OCI-LY3 (cell line): ENCODE data around the gene BCAP31.
A peak's percentile ranks its signal among the peaks of the same experiment; 100 is the strongest.

Source experiments
- H2AFZ ChIP-seq: fragments of 200-600, 300-600 bp; shearing (Covaris generic); 2 replicates; pipeline ENCODE4 v1.6.0; 2014; ENCODE audit warnings: antibody characterized with exemption, low read depth, low read length
- H3K27ac ChIP-seq: fragments of 200-600, 300-600 bp; sonication (generic); 2 replicates; pipeline ENCODE4 v1.5.1; 2014; ENCODE audit warnings: mild to moderate bottlenecking, low read length, moderate library complexity, mixed read lengths
- H3K27me3 ChIP-seq: fragments of 200-600, 300-600 bp; sonication (generic); 2 replicates; pipeline ENCODE4 v1.6.1; 2014; ENCODE audit warnings: low read depth, low read length, mixed read lengths
- H3K36me3 ChIP-seq: fragments of 200-600, 300-600 bp; sonication (generic); replicated peaks from 2 replicates; pipeline ENCODE3; 2014; ENCODE audit warnings: low read depth, low read length, mixed read lengths
- H3K4me1 ChIP-seq: fragments of 300-600, 200-600 bp; sonication (generic); 2 replicates; pipeline ENCODE4 v1.6.1; 2014; ENCODE audit warnings: low read length, mixed read lengths
- H3K4me2 ChIP-seq: fragments of 200-600, 300-600 bp; sonication (generic); 2 replicates; pipeline ENCODE4 v1.6.1; 2014; ENCODE audit warnings: low read length, mixed read lengths
- H3K4me3 ChIP-seq: fragments of 300-600, 200-600 bp; sonication (generic); 2 replicates; pipeline ENCODE4 v1.5.1; 2014; ENCODE audit warnings: antibody characterized with exemption, mild to moderate bottlenecking, low read length, moderate library complexity
- H3K79me2 ChIP-seq: fragments of 300-600, 200-600 bp; shearing (Covaris generic); 2 replicates; pipeline ENCODE4 v1.6.1; 2014; ENCODE audit warnings: mild to moderate bottlenecking, low read length, mixed read lengths
- H3K9ac ChIP-seq: fragments of 300-600, 200-600 bp; shearing (Covaris generic); 2 replicates; pipeline ENCODE4 v1.6.0; 2014; ENCODE audit warnings: mild to moderate bottlenecking, low read length, moderate library complexity
- H3K9me3 ChIP-seq: fragments of 200-600, 300-600 bp; shearing (Covaris generic); 2 replicates; pipeline ENCODE4 v1.6.1; 2014; ENCODE audit warnings: low read length, mixed read lengths; ENCODE audit not compliant: insufficient read depth
- H4K20me1 ChIP-seq: fragments of 200-600, 300-600 bp; sonication (generic); 2 replicates; pipeline ENCODE4 v1.6.1; 2016; ENCODE audit warnings: low read length, mixed read lengths; ENCODE audit not compliant: insufficient read depth
- CTCF ChIP-seq: fragments of 200-600, 300-600 bp; sonication (generic); IDR thresholded peaks from 2 replicates; pipeline ENCODE4 v1.5.1; 2014; ENCODE audit warnings: antibody characterized with exemption, low read length, low read depth
- EZH2phosphoT487 ChIP-seq: fragments of 200-600 bp; shearing (Covaris generic); IDR thresholded peaks from 2 replicates; pipeline ENCODE4 v1.6.1; 2018; ENCODE audit warnings: antibody characterized with exemption, mixed run types, low read depth

The BCAP31 gene

GRCh38 chrX:153769158-153769864 is 45.1 kb upstream of the BCAP31 start:
- H3K9ac ChIP-seq: no peak overlapping the region

GRCh38 chrX:153768311-153769157 is 44.3 kb upstream of the BCAP31 start:
- H3K27me3 ChIP-seq: no peaks in the 10 kb centered on the region
- no peaks in the 10 kb centered on the region for H3K36me3 ChIP-seq
- TF ChIP-seq EZH2phosphoT487: no peak
- TF ChIP-seq CTCF: peak; percentile 38
- H3K27ac ChIP-seq: no peak overlapping the region
- no peaks in the 10 kb centered on the region for H3K9me3 ChIP-seq
- no peak overlapping the region for H3K4me2 ChIP-seq
- no peaks in the 10 kb centered on the region for H4K20me1 ChIP-seq
- peaks cover 13% of the 10 kb centered on the region; the same call in 1 of the 2 replicates for H3K4me1 ChIP-seq
- H3K79me2 ChIP-seq: no peaks in the 10 kb centered on the region
- H2AFZ ChIP-seq: no peak overlapping the region
- H3K9ac ChIP-seq: no peak overlapping the region
- no peak overlapping the region for H3K4me3 ChIP-seq

More at GRCh38 chrX:153769158-153769864, 45.1 kb upstream of the BCAP31 start:
- TF ChIP-seq EZH2phosphoT487 (no peak), CTCF (no peak)
- Histone ChIP-seq H3K27ac (no peak overlapping the region), H3K4me3 (no peak overlapping the region), H3K9me3 (no peaks in the 10 kb centered on the region), H4K20me1 (no peaks in the 10 kb centered on the region), H3K27me3 (no peaks in the 10 kb centered on the region), H2AFZ (no peak overlapping the region), H3K4me1 (peaks cover 10% of the 10 kb centered on the region; the same call in 1 of the 2 replicates), H3K4me2 (no peak overlapping the region), H3K36me3 (no peaks in the 10 kb centered on the region), H3K79me2 (no peaks in the 10 kb centered on the region)

GRCh38 chrX:153767674-153768055 is 43.5 kb upstream of the BCAP31 start:
- H3K4me3 ChIP-seq: no peak overlapping the region
- TF ChIP-seq CTCF (no peak), EZH2phosphoT487 (no peak)
- no peak overlapping the region for H3K4me2 ChIP-seq
- H3K9ac ChIP-seq: no peak overlapping the region
- no peaks in the 10 kb centered on the region for H4K20me1 ChIP-seq
- no peak overlapping the region for H2AFZ ChIP-seq
- no peak overlapping the region for H3K27ac ChIP-seq
- no peaks in the 10 kb centered on the region for H3K36me3 ChIP-seq
- H3K27me3 ChIP-seq: no peaks in the 10 kb centered on the region
- H3K79me2 ChIP-seq: no peaks in the 10 kb centered on the region
- H3K9me3 ChIP-seq: no peaks in the 10 kb centered on the region
- peaks cover 13% of the 10 kb centered on the region; the same call in 1 of the 2 replicates for H3K4me1 ChIP-seq
